WI38 (cell line): Measurements from ENCODE around the gene GRID2.
A peak's percentile ranks its signal among the peaks of the same experiment; 100 is the strongest.

Source experiments
- H3K4me3 ChIP-seq: 2 replicates; pipeline ENCODE4 v1.5.1; 2011; ENCODE audit warnings: low read depth, mild to moderate bottlenecking, control low read depth, low read length
- TF ChIP-seq, protein P1 (sequence below): IDR thresholded peaks from 2 replicates; pipeline ENCODE4 v1.5.1; 2012; ENCODE audit warnings: low read depth, mild to moderate bottlenecking, control low read depth, low read length

The GRID2 gene

GRCh38 chr4:92303621-92304027 is at the start of gene GRID2:
Gene GRID2 (plus strand): TSS chr4:92303966.
- TF ChIP-seq, protein P1, sequence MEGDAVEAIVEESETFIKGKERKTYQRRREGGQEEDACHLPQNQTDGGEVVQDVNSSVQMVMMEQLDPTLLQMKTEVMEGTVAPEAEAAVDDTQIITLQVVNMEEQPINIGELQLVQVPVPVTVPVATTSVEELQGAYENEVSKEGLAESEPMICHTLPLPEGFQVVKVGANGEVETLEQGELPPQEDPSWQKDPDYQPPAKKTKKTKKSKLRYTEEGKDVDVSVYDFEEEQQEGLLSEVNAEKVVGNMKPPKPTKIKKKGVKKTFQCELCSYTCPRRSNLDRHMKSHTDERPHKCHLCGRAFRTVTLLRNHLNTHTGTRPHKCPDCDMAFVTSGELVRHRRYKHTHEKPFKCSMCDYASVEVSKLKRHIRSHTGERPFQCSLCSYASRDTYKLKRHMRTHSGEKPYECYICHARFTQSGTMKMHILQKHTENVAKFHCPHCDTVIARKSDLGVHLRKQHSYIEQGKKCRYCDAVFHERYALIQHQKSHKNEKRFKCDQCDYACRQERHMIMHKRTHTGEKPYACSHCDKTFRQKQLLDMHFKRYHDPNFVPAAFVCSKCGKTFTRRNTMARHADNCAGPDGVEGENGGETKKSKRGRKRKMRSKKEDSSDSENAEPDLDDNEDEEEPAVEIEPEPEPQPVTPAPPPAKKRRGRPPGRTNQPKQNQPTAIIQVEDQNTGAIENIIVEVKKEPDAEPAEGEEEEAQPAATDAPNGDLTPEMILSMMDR = no peak
- H3K4me3 ChIP-seq = peak within 1 kb of the TSS; percentile 52

DNA sequence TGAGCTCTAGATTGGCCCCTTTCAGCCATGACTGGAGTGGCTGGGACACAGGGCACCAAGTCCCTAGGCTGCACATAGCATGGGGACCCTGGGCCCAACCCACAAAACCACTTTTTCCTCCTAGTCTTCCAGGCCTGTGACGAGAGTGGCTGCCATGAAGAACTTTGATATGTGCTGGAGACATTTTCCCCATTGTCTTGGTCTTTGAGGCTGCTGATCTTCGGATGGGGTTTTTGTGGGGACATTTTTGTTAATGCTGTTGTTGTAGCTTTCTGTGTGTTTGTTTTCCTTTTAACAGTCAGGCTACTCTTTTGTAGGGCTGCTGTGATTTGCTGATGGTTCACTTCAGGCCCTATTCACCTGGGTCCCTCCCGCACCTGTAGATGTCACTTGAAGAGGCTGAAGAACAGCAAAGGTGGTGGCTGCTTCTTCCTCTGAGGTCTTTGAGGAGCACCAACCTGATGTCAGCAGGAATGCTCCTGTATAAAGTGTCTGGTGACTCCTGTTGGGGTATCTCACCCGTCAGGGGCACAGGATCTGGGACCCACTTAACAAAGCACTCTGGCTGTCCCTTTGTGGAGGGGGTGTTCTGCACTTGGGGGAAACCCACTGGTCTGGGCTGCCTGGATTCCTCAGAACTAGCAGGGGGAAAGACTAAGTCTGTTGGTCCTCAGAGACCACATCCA is 49.6 kb upstream of the GRID2 start:
- TF ChIP-seq, protein P1 = no peak
- H3K4me3 ChIP-seq = no peak overlapping the region

- no peak overlapping the region for H3K4me3 ChIP-seq
- TF ChIP-seq, protein P1 = no peak
Measured at GRCh38 chr4:92254767-92255442, 48.9 kb upstream of the GRID2 start.

DNA sequence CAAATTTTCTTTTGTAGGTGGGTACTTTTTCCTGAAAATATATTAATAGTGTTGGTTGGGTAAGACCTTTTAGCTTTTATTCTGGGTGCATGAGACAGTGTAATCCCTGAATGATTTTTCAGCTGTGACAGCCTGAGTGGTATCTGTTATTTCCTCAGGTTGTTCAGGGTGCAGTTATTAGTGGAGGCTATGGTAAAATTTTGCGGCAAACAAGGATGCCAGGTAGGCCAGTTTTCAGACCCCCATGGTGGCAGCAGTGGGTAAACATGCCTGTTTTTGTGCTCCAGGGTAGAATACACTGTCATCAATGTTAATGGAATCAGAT is 47.9 kb upstream of the GRID2 start:
- TF ChIP-seq, protein P1 = no peak
- H3K4me3 ChIP-seq = no peak overlapping the region

GRCh38 chr4:92257931-92258857 is 45.6 kb upstream of the GRID2 start:
- TF ChIP-seq, protein P1 = no peak

DNA sequence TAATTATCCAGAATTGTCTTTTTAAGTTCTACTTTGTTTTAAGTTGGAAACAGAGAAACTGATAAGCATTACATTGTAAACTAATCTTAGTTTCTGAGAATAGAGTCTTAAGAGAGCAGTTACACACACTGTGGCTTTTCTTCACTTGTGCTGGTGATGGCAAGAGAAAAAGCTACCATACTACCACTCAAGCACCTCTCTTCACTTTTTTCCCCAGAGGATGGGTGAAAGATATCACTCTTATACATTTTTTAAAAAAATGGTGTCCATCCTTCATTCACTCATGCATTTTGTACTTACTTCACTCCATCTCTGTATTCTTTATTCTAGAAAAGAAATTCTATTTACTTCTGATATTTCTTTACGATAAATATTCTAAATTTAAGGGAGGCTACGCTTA is 42.5 kb upstream of the GRID2 start:
- no peak overlapping the region for H3K4me3 ChIP-seq
- TF ChIP-seq, protein P1 = no peak

More at GRCh38 chr4:92257931-92258857, 45.6 kb upstream of the GRID2 start:
- H3K4me3 ChIP-seq = no peak overlapping the region
